ENCODE results near the gene NSG1.
A peak's percentile ranks its signal among the peaks of the same experiment; 100 is the strongest.

The NSG1 gene

GRCh38 chr4:4387531-4388310 is 819 bp downstream of the NSG1 start:
- ATAC-seq = no peak
- no peaks in the 10 kb centered on the region for H3K9me3 Mint-ChIP-seq
- peaks cover 19% of the 10 kb centered on the region for H3K4me1 Mint-ChIP-seq
- no peak for DNase-seq (ENCODE audit: low spot score in 2 of 2)
- no peaks in the 10 kb centered on the region for H3K36me3 Mint-ChIP-seq
- H3K27ac Mint-ChIP-seq = no peak overlapping the region
- peak overlapping the region; percentile 77 for H3K4me3 Mint-ChIP-seq

GRCh38 chr4:4388311-4388790 is 1.4 kb downstream of the NSG1 start:
- no peak for ATAC-seq
- H3K4me3 Mint-ChIP-seq = peak overlapping the region; percentile 77
- DNase-seq (ENCODE audit: low spot score in 2 of 2) = no peak

GRCh38 chr4:4388836-4389575 is 2.1 kb downstream of the NSG1 start:
- no peaks in the 10 kb centered on the region for H3K36me3 Mint-ChIP-seq
- H3K27ac Mint-ChIP-seq = no peak overlapping the region
- H3K4me3 Mint-ChIP-seq = no peak overlapping the region
- no peaks in the 10 kb centered on the region for H3K9me3 Mint-ChIP-seq
- no peak for DNase-seq (ENCODE audit: low spot score in 2 of 2)
- ATAC-seq = no peak
- H3K4me1 Mint-ChIP-seq = peaks cover 17% of the 10 kb centered on the region

More at GRCh38 chr4:4388311-4388790, 1.4 kb downstream of the NSG1 start:
- Mint-ChIP-seq H3K36me3 (no peaks in the 10 kb centered on the region), H3K4me1 (peaks cover 15% of the 10 kb centered on the region), H3K9me3 (no peaks in the 10 kb centered on the region), H3K27ac (no peak overlapping the region)

- Mint-ChIP-seq H3K4me1 (peaks cover 24% of the 10 kb centered on the region), H3K27ac (no peak overlapping the region), H3K4me3 (no peak overlapping the region), H3K36me3 (no peaks in the 10 kb centered on the region), H3K9me3 (no peaks in the 10 kb centered on the region)
- DNase-seq (ENCODE audit: low spot score in 2 of 2) (no peak), ATAC-seq (no peak)
Measured at GRCh38 chr4:4390046-4390445, 3.1 kb downstream of the NSG1 start.

GRCh38 chr4:4390515-4391240 is 3.8 kb downstream of the NSG1 start:
- peaks cover 28% of the 10 kb centered on the region for H3K4me1 Mint-ChIP-seq
- H3K36me3 Mint-ChIP-seq = no peaks in the 10 kb centered on the region
- H3K27ac Mint-ChIP-seq = no peak overlapping the region
- ATAC-seq = no peak
- no peak for DNase-seq (ENCODE audit: low spot score in 2 of 2)
- no peaks in the 10 kb centered on the region for H3K9me3 Mint-ChIP-seq
- no peak overlapping the region for H3K4me3 Mint-ChIP-seq

- Mint-ChIP-seq H3K9me3 (no peaks in the 10 kb centered on the region), H3K36me3 (no peaks in the 10 kb centered on the region), H3K4me1 (peaks cover 25% of the 10 kb centered on the region), H3K4me3 (no peak overlapping the region), H3K27ac (peak overlapping the region; percentile 11)
- ATAC-seq = no peak
- no peak for DNase-seq (ENCODE audit: low spot score in 2 of 2)
Measured at GRCh38 chr4:4391866-4392265, 5.0 kb downstream of the NSG1 start.

GRCh38 chr4:4392501-4393183 is 5.7 kb downstream of the NSG1 start:
- H3K4me1 Mint-ChIP-seq = peaks cover 25% of the 10 kb centered on the region
- H3K9me3 Mint-ChIP-seq = no peaks in the 10 kb centered on the region
- peak overlapping the region; percentile 11 for H3K27ac Mint-ChIP-seq
- no peak overlapping the region for H3K4me3 Mint-ChIP-seq
- ATAC-seq (no peak), DNase-seq (ENCODE audit: low spot score in 2 of 2) (no peak)
- H3K36me3 Mint-ChIP-seq = peaks cover 2% of the 10 kb centered on the region

- ATAC-seq (no peak), DNase-seq (ENCODE audit: low spot score in 2 of 2) (no peak)
- H3K9me3 Mint-ChIP-seq = no peaks in the 10 kb centered on the region
- peaks cover 8% of the 10 kb centered on the region for H3K36me3 Mint-ChIP-seq
- no peak overlapping the region for H3K4me3 Mint-ChIP-seq
- peaks cover 18% of the 10 kb centered on the region for H3K4me1 Mint-ChIP-seq
- H3K27ac Mint-ChIP-seq = no peak overlapping the region
Measured at GRCh38 chr4:4394644-4395043, 7.7 kb downstream of the NSG1 start.

GRCh38 chr4:4395371-4395770 is 8.5 kb downstream of the NSG1 start:
- Mint-ChIP-seq H3K4me3 (no peak overlapping the region), H3K9me3 (no peaks in the 10 kb centered on the region), H3K27ac (no peak overlapping the region), H3K36me3 (peaks cover 8% of the 10 kb centered on the region), H3K4me1 (peaks cover 18% of the 10 kb centered on the region)
- DNase-seq (ENCODE audit: low spot score in 2 of 2) (no peak), ATAC-seq (no peak)

GRCh38 chr4:4395849-4396627 is 9.1 kb downstream of the NSG1 start:
- no peak for DNase-seq (ENCODE audit: low spot score in 2 of 2)
- no peaks in the 10 kb centered on the region for H3K9me3 Mint-ChIP-seq
- peaks cover 18% of the 10 kb centered on the region for H3K4me1 Mint-ChIP-seq
- ATAC-seq = peak; percentile 42
- H3K27ac Mint-ChIP-seq = no peak overlapping the region
- peaks cover 8% of the 10 kb centered on the region for H3K36me3 Mint-ChIP-seq
- no peak overlapping the region for H3K4me3 Mint-ChIP-seq

- DNase-seq (ENCODE audit: low spot score in 2 of 2) (no peak), ATAC-seq (no peak)
- peaks cover 8% of the 10 kb centered on the region for H3K36me3 Mint-ChIP-seq
- no peak overlapping the region for H3K27ac Mint-ChIP-seq
- H3K4me1 Mint-ChIP-seq = peaks cover 18% of the 10 kb centered on the region
- no peak overlapping the region for H3K4me3 Mint-ChIP-seq
- no peaks in the 10 kb centered on the region for H3K9me3 Mint-ChIP-seq
Measured at GRCh38 chr4:4396628-4397440, 9.9 kb downstream of the NSG1 start.

GRCh38 chr4:4397441-4397819 is 10.5 kb downstream of the NSG1 start:
- peaks cover 18% of the 10 kb centered on the region for H3K4me1 Mint-ChIP-seq
- H3K4me3 Mint-ChIP-seq = no peak overlapping the region
- H3K27ac Mint-ChIP-seq = no peak overlapping the region
- H3K36me3 Mint-ChIP-seq = peaks cover 8% of the 10 kb centered on the region
- DNase-seq (ENCODE audit: low spot score in 2 of 2) (no peak), ATAC-seq (no peak)
- no peaks in the 10 kb centered on the region for H3K9me3 Mint-ChIP-seq

- DNase-seq (ENCODE audit: low spot score in 2 of 2) = no peak
Measured at GRCh38 chr4:4398430-4398829, 11.5 kb downstream of the NSG1 start.

GRCh38 chr4:4401036-4401435 is 14.1 kb downstream of the NSG1 start:
- H3K36me3 Mint-ChIP-seq = peaks cover 8% of the 10 kb centered on the region
- H3K9me3 Mint-ChIP-seq = no peaks in the 10 kb centered on the region
- no peaks in the 10 kb centered on the region for H3K4me1 Mint-ChIP-seq
- ATAC-seq = no peak
- H3K27ac Mint-ChIP-seq = no peak overlapping the region
- H3K4me3 Mint-ChIP-seq = no peak overlapping the region
- DNase-seq (ENCODE audit: low spot score in 2 of 2) = no peak

More at GRCh38 chr4:4398430-4398829, 11.5 kb downstream of the NSG1 start:
- ATAC-seq = no peak
- no peaks in the 10 kb centered on the region for H3K9me3 Mint-ChIP-seq
- peaks cover 8% of the 10 kb centered on the region for H3K36me3 Mint-ChIP-seq
- H3K27ac Mint-ChIP-seq = no peak overlapping the region
- no peak overlapping the region for H3K4me3 Mint-ChIP-seq
- H3K4me1 Mint-ChIP-seq = peaks cover 18% of the 10 kb centered on the region
